Sigmoid colon (tissue), 7 donors: ENCODE results near the gene ASB2. TPM values are rescaled to one million over a fixed set of nuclear protein-coding genes. Genes with fewer than 3 reads are reported as not detected.

Experiments used
- DNase-seq: peaks from one replicate; pipeline ENCODE4 v3.0.0-alpha.2; 2019
- H3K27ac ChIP-seq, 4 donors: fragments of 200-600 bp; sonication (generic); one replicate each; pipeline ENCODE4 v1.5.1; 2016 to 2019; ENCODE audit warnings: mild to moderate bottlenecking in 1 of 4
- H3K27me3 ChIP-seq, 3 donors: fragments of 200-600 bp; sonication (generic); one replicate each; pipeline ENCODE4 v1.5.1; 2019; ENCODE audit warnings: mild to moderate bottlenecking in 1 of 3
- H3K36me3 ChIP-seq, 4 donors: fragments of 200-600 bp; sonication (generic); one replicate each; pipeline ENCODE4 v1.5.1; 2016 to 2019
- H3K4me1 ChIP-seq, 4 donors: fragments of 200-600 bp; sonication (generic); one replicate each; pipeline ENCODE4 v1.5.1; 2017 to 2019
- H3K4me3 ChIP-seq, 4 donors: fragments of 200-600 bp; sonication (generic); one replicate each; pipeline ENCODE4 v1.5.1; 2017 to 2019; ENCODE audit warnings: mild to moderate bottlenecking in 2 of 4, moderate library complexity in 1 of 4
- H3K9me3 ChIP-seq, 4 donors: fragments of 200-600 bp in 3 of 4; sonication (generic) in 3 of 4; one replicate each; pipeline versions ENCODE4 v1.5.1 to v1.6.1; 2013 to 2019
- EP300 ChIP-seq, 4 donors: sonication (generic); formaldehyde crosslinking; IDR thresholded peaks; one replicate each; pipeline ENCODE4 v1.6.1; 2017; ENCODE audit warnings: antibody characterized with exemption in 4 of 4
- POLR2A ChIP-seq, 2 donors: fragments of 450-650 bp; IDR thresholded peaks; one replicate each; pipeline ENCODE4 v1.6.1; 2016; ENCODE audit warnings: antibody characterized with exemption in 2 of 2, mild to moderate bottlenecking in 2 of 2, moderate library complexity in 2 of 2
- POLR2AphosphoS5 ChIP-seq, 4 donors: sonication (generic); formaldehyde crosslinking; IDR thresholded peaks; one replicate each; pipeline ENCODE4 v1.6.1; 2017; ENCODE audit warnings: antibody characterized with exemption in 4 of 4
- WGBS, 2 donors: extraction: QIAGEN DNeasy Blood & Tissue Kit; methylation state at CpG; one replicate each; pipeline ENCODE4 v1.1.7; 2013; 5-methylcytosine and 5-hydroxymethylcytosine counted together
- intact Hi-C: fragments of 100-400 bp; cut with DNase I; formaldehyde crosslinking; loops from one replicate; pipeline ENCODE4 v1.15.1; 2023
- polyA plus RNA-seq, 3 donors: library from polyadenylated mRNA; stranded (reverse); fragments of 200-250 nt; gene quantifications; one replicate each; pipeline ENCODE4 v1.2.3, GENCODE V29; 2013
- total RNA-seq, 4 donors: library from RNA; depleted of rRNA; stranded (reverse); fragments of >200 nt; gene quantifications; one replicate each; pipeline ENCODE4 v1.1.0, GENCODE V29; 2016
- TF ChIP-seq, protein P1 (sequence below), 4 experiments: fragments of 450-650 bp in 3 of 4; fragments of 200-600 bp in 1 of 4; IDR thresholded peaks; one replicate each; pipeline ENCODE4 v1.5.1; 2016 to 2019; ENCODE audit warnings: antibody characterized with exemption in 4 of 4, mild to moderate bottlenecking in 3 of 4, moderate library complexity in 2 of 4
- donor health status: healthy with polysubstance abuse.
- donor health status: Bipolar disorder and iron deficiency.
- donor health status: healthy.

ASB2 gene
- total and polyA plus RNA-seq, 7 donors: 1.2 to 178 (median 117) TPM

DNA sequence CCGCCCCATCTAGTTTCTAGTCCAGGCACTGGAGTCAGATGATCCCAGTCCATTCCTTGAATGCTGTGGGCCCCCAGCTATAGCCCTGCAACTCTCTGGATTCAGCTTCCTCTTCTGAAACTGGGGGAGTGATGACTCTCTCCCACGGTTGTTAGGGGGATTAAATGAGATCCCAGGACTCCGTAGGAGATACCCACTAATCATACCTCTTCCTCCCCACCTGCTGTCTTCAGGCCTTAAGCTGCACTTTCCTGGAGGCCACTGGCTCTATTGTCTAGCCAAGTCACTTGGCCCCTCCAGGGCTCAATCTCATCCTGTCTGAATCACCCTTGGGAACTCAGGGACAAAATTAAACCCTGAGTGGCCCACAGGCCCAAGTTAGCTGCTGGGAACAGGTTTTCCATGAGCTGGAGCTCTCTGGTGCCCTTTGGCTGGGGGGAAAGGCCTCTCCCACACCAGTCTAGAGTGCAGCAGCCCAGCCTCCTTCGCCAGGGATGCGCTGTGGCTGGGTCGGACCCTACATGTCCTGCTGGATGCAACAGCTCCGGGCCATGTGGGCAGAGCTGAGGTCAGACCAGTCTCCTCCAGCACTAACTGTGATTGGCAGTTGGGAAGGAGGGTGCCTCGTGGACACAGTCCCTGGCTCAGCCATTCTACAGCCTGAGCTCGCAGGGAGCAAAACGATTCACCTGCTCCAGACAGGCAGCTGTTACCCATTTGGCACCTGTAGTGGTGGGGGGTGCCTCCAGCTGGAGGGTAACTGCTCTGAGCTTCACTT is 6.0 kb upstream of the ASB2 start:
- no peak for DNase-seq
- Histone ChIP-seq H3K27ac (peak overlapping the region; percentile 85 to 93 (median 89)), H3K4me1 (peaks cover 0 to 79% (median 65%) of the 10 kb centered on the region in 4 donors), H3K9me3 (no peaks in the 10 kb centered on the region), H3K4me3 (no peak overlapping the region), H3K36me3 (no peaks in the 10 kb centered on the region), H3K27me3 (no peaks in the 10 kb centered on the region)
- WGBS, 2 donors: 81 to 90% methylated on average over 10 of the region's 10 CpGs
- intact Hi-C loops: loop anchor here (10.0 kb wide), 1 partner anchor 918 kb away; no protein-coding TSS in a partner anchor
- TF ChIP-seq, protein P1, sequence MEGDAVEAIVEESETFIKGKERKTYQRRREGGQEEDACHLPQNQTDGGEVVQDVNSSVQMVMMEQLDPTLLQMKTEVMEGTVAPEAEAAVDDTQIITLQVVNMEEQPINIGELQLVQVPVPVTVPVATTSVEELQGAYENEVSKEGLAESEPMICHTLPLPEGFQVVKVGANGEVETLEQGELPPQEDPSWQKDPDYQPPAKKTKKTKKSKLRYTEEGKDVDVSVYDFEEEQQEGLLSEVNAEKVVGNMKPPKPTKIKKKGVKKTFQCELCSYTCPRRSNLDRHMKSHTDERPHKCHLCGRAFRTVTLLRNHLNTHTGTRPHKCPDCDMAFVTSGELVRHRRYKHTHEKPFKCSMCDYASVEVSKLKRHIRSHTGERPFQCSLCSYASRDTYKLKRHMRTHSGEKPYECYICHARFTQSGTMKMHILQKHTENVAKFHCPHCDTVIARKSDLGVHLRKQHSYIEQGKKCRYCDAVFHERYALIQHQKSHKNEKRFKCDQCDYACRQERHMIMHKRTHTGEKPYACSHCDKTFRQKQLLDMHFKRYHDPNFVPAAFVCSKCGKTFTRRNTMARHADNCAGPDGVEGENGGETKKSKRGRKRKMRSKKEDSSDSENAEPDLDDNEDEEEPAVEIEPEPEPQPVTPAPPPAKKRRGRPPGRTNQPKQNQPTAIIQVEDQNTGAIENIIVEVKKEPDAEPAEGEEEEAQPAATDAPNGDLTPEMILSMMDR (IDR thresholded peaks at IDR 0.05): no peak
- TF ChIP-seq POLR2AphosphoS5 (IDR thresholded peaks at IDR 0.05) (no peak), EP300 (IDR thresholded peaks at IDR 0.05) (no peak), POLR2A (IDR thresholded peaks at IDR 0.05) (no peak)

GRCh38 chr14:93981316-93982229 is 5.2 kb upstream of the ASB2 start:
- 91 to 93% methylated on average over 9 of the region's 9 CpGs for WGBS, 2 donors
- intact Hi-C loops: loop anchor here (10.0 kb wide), 1 partner anchor 917 kb away; no protein-coding TSS in a partner anchor
- H3K4me3 ChIP-seq: no peak overlapping the region
- no peaks in the 10 kb centered on the region for H3K27me3 ChIP-seq
- H3K27ac ChIP-seq: peak overlapping the region; percentile 85 to 93 (median 89)
- no peaks in the 10 kb centered on the region for H3K9me3 ChIP-seq
- no peaks in the 10 kb centered on the region for H3K36me3 ChIP-seq
- no peak for DNase-seq
- TF ChIP-seq POLR2AphosphoS5 (IDR thresholded peaks at IDR 0.05): no peak
- TF ChIP-seq POLR2A (IDR thresholded peaks at IDR 0.05): no peak
- TF ChIP-seq EP300 (IDR thresholded peaks at IDR 0.05): no peak
- TF ChIP-seq, protein P1 (IDR thresholded peaks at IDR 0.05): no peak
- peaks cover 0 to 78% (median 65%) of the 10 kb centered on the region in 4 donors for H3K4me1 ChIP-seq

GRCh38 chr14:93980456-93981201 is 4.3 kb upstream of the ASB2 start:
- 77% methylated on average over 11 of the region's 11 CpGs for WGBS, 2 donors
- peak; percentile 96 for DNase-seq
- Histone ChIP-seq H3K27ac (peak overlapping the region; percentile 85 to 93 (median 89)), H3K27me3 (no peaks in the 10 kb centered on the region), H3K36me3 (no peaks in the 10 kb centered on the region), H3K4me1 (peaks cover 0 to 77% (median 63%) of the 10 kb centered on the region in 4 donors), H3K4me3 (no peak overlapping the region), H3K9me3 (no peaks in the 10 kb centered on the region)
- TF ChIP-seq EP300 (IDR thresholded peaks at IDR 0.05) (peak in 1 of 4 donors; percentile 34), POLR2AphosphoS5 (IDR thresholded peaks at IDR 0.05) (peak; percentile 44 to 73 (median 64)), POLR2A (IDR thresholded peaks at IDR 0.05) (no peak)
- TF ChIP-seq, protein P1 (IDR thresholded peaks at IDR 0.05): no peak
- intact Hi-C loops: loop anchor here (10.0 kb wide), 1 partner anchor 916 kb away; no protein-coding TSS in a partner anchor

DNA sequence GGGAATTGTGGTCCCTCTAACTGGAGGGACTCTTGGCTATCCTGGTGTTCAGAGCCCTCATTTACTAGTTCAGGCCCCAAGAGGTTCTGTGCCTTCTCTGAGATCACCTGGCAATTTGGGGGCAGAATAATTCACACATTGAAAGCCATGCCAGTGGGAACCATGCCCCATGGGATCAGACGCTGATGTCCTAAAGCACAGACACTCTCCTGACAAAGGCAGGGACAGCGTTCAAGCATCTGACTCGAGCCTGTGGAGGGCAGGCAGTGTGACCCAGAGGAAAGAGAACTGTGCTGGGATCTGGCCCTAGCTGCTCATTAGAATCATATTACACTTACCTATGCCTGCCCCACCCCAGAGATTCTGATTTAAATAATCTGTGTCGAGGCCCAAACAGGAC is 2.4 kb upstream of the ASB2 start:
- H3K27ac ChIP-seq: peak overlapping the region; percentile 86 to 93 (median 90)
- H3K4me3 ChIP-seq: no peak overlapping the region
- DNase-seq: no peak
- no peaks in the 10 kb centered on the region for H3K27me3 ChIP-seq
- peaks cover 0 to 71% (median 48%) of the 10 kb centered on the region in 4 donors for H3K4me1 ChIP-seq
- H3K9me3 ChIP-seq: no peaks in the 10 kb centered on the region
- 69 to 81% methylated on average over 4 of the region's 4 CpGs for WGBS, 2 donors
- TF ChIP-seq EP300 (IDR thresholded peaks at IDR 0.05) (no peak), POLR2A (IDR thresholded peaks at IDR 0.05) (no peak), POLR2AphosphoS5 (IDR thresholded peaks at IDR 0.05) (no peak)
- TF ChIP-seq, protein P1 (IDR thresholded peaks at IDR 0.05): no peak
- no peaks in the 10 kb centered on the region for H3K36me3 ChIP-seq
- intact Hi-C loops: no loop called here
